Measurements from ENCODE around the gene NOC2L.

NOC2L gene

GRCh38 chr1:974293-974640 is 15.2 kb upstream of the NOC2L start:
- no peak for DNase-seq

GRCh38 chr1:973459-974292 is 14.6 kb upstream of the NOC2L start:
- DNase-seq = no peak

GRCh38 chr1:972726-973458 is 13.8 kb upstream of the NOC2L start:
- no peak for DNase-seq

- DNase-seq = no peak
Measured at GRCh38 chr1:971751-972506, 12.9 kb upstream of the NOC2L start.

- no peak for DNase-seq
Measured at GRCh38 chr1:970973-971730, 12.1 kb upstream of the NOC2L start.

GRCh38 chr1:970242-970972 is 11.4 kb upstream of the NOC2L start:
- peak; percentile 26 for DNase-seq

- DNase-seq = no peak
Measured at GRCh38 chr1:969260-969855, 10.3 kb upstream of the NOC2L start.

- no peak for DNase-seq
Measured at GRCh38 chr1:967466-968343, 8.6 kb upstream of the NOC2L start.

GRCh38 chr1:966704-967300 is 7.7 kb upstream of the NOC2L start:
- DNase-seq = peak; percentile 36

GRCh38 chr1:966135-966703 is 7.2 kb upstream of the NOC2L start, which contains the start of gene PLEKHN1:
TSS of gene PLEKHN1 (plus strand) at chr1:966482. CDS start at chr1:966532, 50 bp downstream.
- DNase-seq = no peak

- no peak for DNase-seq
Measured at GRCh38 chr1:965526-966134, 6.6 kb upstream of the NOC2L start.

GRCh38 chr1:964691-965525 is 5.9 kb upstream of the NOC2L start:
- DNase-seq = no peak

GRCh38 chr1:963746-964525 is 4.9 kb upstream of the NOC2L start:
- no peak for DNase-seq

GRCh38 chr1:963301-963651 is 4.2 kb upstream of the NOC2L start:
- DNase-seq = no peak

- no peak for DNase-seq
Measured at GRCh38 chr1:962381-963300, 3.6 kb upstream of the NOC2L start.

- DNase-seq = no peak
Measured at GRCh38 chr1:961132-961669, 2.1 kb upstream of the NOC2L start.

Data from NCI-H69 (cell line).